ENCODE data around the gene C3orf20. TPM values are rescaled to one million over a fixed set of nuclear protein-coding genes. Genes with fewer than 3 reads are reported as not detected.

C3orf20 gene
- total RNA-seq, 1 experiment from 2014 or later = not detected

- TF ChIP-seq ZNF416 (CRISPR knock-in tag; IDR thresholded peaks at IDR 0.05) (no peak), NR2C2 (CRISPR knock-in tag; IDR thresholded peaks at IDR 0.05) (no peak), CREB1 (CRISPR knock-in tag; IDR thresholded peaks at IDR 0.05) (no peak), HMGA2 (CRISPR knock-in tag; IDR thresholded peaks at IDR 0.05) (no peak), KAT7 (CRISPR knock-in tag; IDR thresholded peaks at IDR 0.05; ENCODE audit: borderline replicate concordance) (no peak), ETV6 (CRISPR knock-in tag; IDR thresholded peaks at IDR 0.05) (no peak), NFYB (CRISPR knock-in tag; conservative IDR thresholded peaks at IDR 0.05; ENCODE audit: low read depth) (no peak), SP1 (CRISPR knock-in tag; conservative IDR thresholded peaks at IDR 0.05) (no peak), E2F5 (CRISPR knock-in tag; IDR thresholded peaks at IDR 0.05) (no peak), EMX1 (CRISPR knock-in tag; IDR thresholded peaks at IDR 0.05) (no peak), USF2 (CRISPR knock-in tag; IDR thresholded peaks at IDR 0.05) (no peak), NR1H2 (CRISPR knock-in tag; IDR thresholded peaks at IDR 0.05) (no peak), ATF2 (CRISPR knock-in tag; IDR thresholded peaks at IDR 0.05; ENCODE audit: borderline replicate concordance, low read depth) (no peak), CBFB (CRISPR knock-in tag; IDR thresholded peaks at IDR 0.05; ENCODE audit: low read depth) (no peak), ZNF219 (CRISPR knock-in tag; IDR thresholded peaks at IDR 0.05; ENCODE audit: borderline replicate concordance) (no peak), PREB (CRISPR knock-in tag; IDR thresholded peaks at IDR 0.05; ENCODE audit: borderline replicate concordance) (no peak), ARID4B (CRISPR knock-in tag; IDR thresholded peaks at IDR 0.05; ENCODE audit: borderline replicate concordance) (no peak), GTF2I (CRISPR knock-in tag; conservative IDR thresholded peaks at IDR 0.05) (no peak), TEAD1 (CRISPR knock-in tag; IDR thresholded peaks at IDR 0.05) (no peak)
- Mint-ChIP-seq H3K9me3 (peaks cover 12% of the 10 kb centered on the region), H3K4me3 (no peak overlapping the region), H3K27ac (no peak overlapping the region), H3K27me3 (ENCODE audit: low read depth) (peaks cover 6% of the 10 kb centered on the region; the same call in 1 of the 2 replicates), H3K4me1 (no peaks in the 10 kb centered on the region), H3K36me3 (peaks cover 4% of the 10 kb centered on the region)
- CTCF ChIA-PET = interaction anchor here (1.0 kb wide), 1 partner anchor 236 kb away, joined by 3 read pairs; no protein-coding TSS in a partner anchor
- ATAC-seq = no peak
- no peak for DNase-seq (ENCODE audit: low spot score)
- POLR2A ChIA-PET = no interaction called here
Observed at GRCh38 chr3:14685179-14685578, 10.2 kb downstream of the C3orf20 start.

Data from WTC11 (cell line).